WTC11 (cell line): ENCODE results near the gene KDM3B. TPM values are rescaled to one million over a fixed set of nuclear protein-coding genes. Genes with fewer than 3 reads are reported as not detected.
A peak's percentile ranks its signal among the peaks of the same experiment; 100 is the strongest.

Experiments
- ATAC-seq: fragments of 200-7000 bp; cut with Tn5 transposase; 2 replicates; pipeline ENCODE4 v1.10.0; 2021; ENCODE audit warnings: mild to moderate bottlenecking, moderate library complexity
- CTCF ChIA-PET: fragments of 300-600 bp; sonication (Branson Sonifier 250); formaldehyde crosslinking; loops from one replicate; lab custom pipeline; 2021; ENCODE audit warnings: antibody characterized with exemption; lab: Charles Lee
- POLR2A ChIA-PET: fragments of 350-600 bp; sonication (Branson Sonifier 250); formaldehyde crosslinking; loops from one replicate; lab custom pipeline; 2021; ENCODE audit warnings: antibody characterized with exemption; lab: Charles Lee
- DNase-seq: peaks from one replicate; pipeline ENCODE4 v3.0.0; 2021; ENCODE audit warnings: low spot score
- H3K27ac Mint-ChIP-seq: 2 replicates; pipeline ENCODE4 v1.8.0; 2021; ENCODE audit warnings: mixed read lengths
- H3K27me3 Mint-ChIP-seq: 2 replicates; pipeline ENCODE4 v1.8.0; 2021; ENCODE audit warnings: low read depth, mild to moderate bottlenecking, moderate library complexity, mixed read lengths
- H3K36me3 Mint-ChIP-seq: 2 replicates; pipeline ENCODE4 v1.8.0; 2021; ENCODE audit warnings: mixed read lengths
- H3K4me1 Mint-ChIP-seq: 2 replicates; pipeline ENCODE4 v1.8.0; 2022; ENCODE audit warnings: mixed read lengths
- H3K4me3 Mint-ChIP-seq: 2 replicates; pipeline ENCODE4 v1.8.0; 2021; ENCODE audit warnings: mild to moderate bottlenecking, moderate library complexity, mixed read lengths
- H3K9me3 Mint-ChIP-seq: 2 replicates; pipeline ENCODE4 v1.8.0; 2021; ENCODE audit warnings: mixed read lengths
- FOXP1 ChIP-seq: sonication (generic); formaldehyde crosslinking; IDR thresholded peaks from 2 replicates; pipeline ENCODE4 v1.8.0; 2022; ENCODE audit warnings: missing genetic modification reagents, mild to moderate bottlenecking, moderate library complexity, borderline replicate concordance
- MXD4 ChIP-seq: fragments of 250-450 bp; sonication (Bioruptor Pico); IDR thresholded peaks from 2 replicates; pipeline ENCODE4 v1.8.0; 2021; ENCODE audit warnings: mild to moderate bottlenecking, moderate library complexity, borderline replicate concordance
- NFATC4 ChIP-seq: fragments of 250-450 bp; sonication (Bioruptor Pico); IDR thresholded peaks from 2 replicates; pipeline ENCODE4 v1.9.0; 2021; ENCODE audit warnings: mild to moderate bottlenecking
- NFYB ChIP-seq: sonication (generic); formaldehyde crosslinking; conservative IDR thresholded peaks from 2 replicates; pipeline ENCODE4 v1.8.0; 2022; ENCODE audit warnings: low read depth, missing genetic modification reagents
- NR3C1 ChIP-seq: sonication (generic); formaldehyde crosslinking; conservative IDR thresholded peaks from 2 replicates; pipeline ENCODE4 v1.8.1; 2023; ENCODE audit warnings: low read depth, mild to moderate bottlenecking, missing genetic modification reagents
- ZNF121 ChIP-seq: sonication (generic); formaldehyde crosslinking; IDR thresholded peaks from 2 replicates; pipeline ENCODE4 v1.8.0; 2023; ENCODE audit warnings: missing genetic modification reagents
- total RNA-seq: library from RNA; stranded (reverse); gene quantifications from 3 replicates; pipeline ENCODE4 v1.2.3, GENCODE V29; 2021
- TF ChIP-seq, protein P1 (sequence below): sonication (generic); formaldehyde crosslinking; IDR thresholded peaks from 2 replicates; pipeline ENCODE4 v1.8.1; 2023; ENCODE audit warnings: mild to moderate bottlenecking, missing genetic modification reagents
- TF ChIP-seq, protein P2 (sequence below): sonication (generic); formaldehyde crosslinking; IDR thresholded peaks from 2 replicates; pipeline ENCODE4 v1.8.1; 2022; ENCODE audit warnings: low read depth, mild to moderate bottlenecking, moderate library complexity, missing genetic modification reagents, borderline replicate concordance
- TF ChIP-seq, protein P3 (sequence below): sonication (generic); formaldehyde crosslinking; IDR thresholded peaks from 2 replicates; pipeline ENCODE4 v1.8.1; 2023; ENCODE audit warnings: mild to moderate bottlenecking, missing genetic modification reagents, moderate library complexity
- TF ChIP-seq, protein P4 (sequence below): sonication (generic); formaldehyde crosslinking; IDR thresholded peaks from 2 replicates; pipeline ENCODE4 v1.8.1; 2022; ENCODE audit warnings: mild to moderate bottlenecking, missing genetic modification reagents, moderate library complexity, borderline replicate concordance
- TF ChIP-seq, protein P5 (sequence below): sonication (generic); formaldehyde crosslinking; IDR thresholded peaks from 2 replicates; pipeline ENCODE4 v1.8.0; 2023; ENCODE audit warnings: mild to moderate bottlenecking, missing genetic modification reagents
- TF ChIP-seq, protein P6 (sequence below): sonication (generic); formaldehyde crosslinking; conservative IDR thresholded peaks from 2 replicates; pipeline ENCODE4 v1.8.1; 2022; ENCODE audit warnings: mild to moderate bottlenecking, missing genetic modification reagents
- TF ChIP-seq, protein P7 (sequence below): fragments of 250-450 bp; sonication (Bioruptor Pico); IDR thresholded peaks from 2 replicates; pipeline ENCODE4 v1.9.0; 2021; ENCODE audit warnings: moderate library complexity, mild to moderate bottlenecking, inconsistent platforms, borderline replicate concordance

KDM3B gene
- total RNA-seq, 1 experiment from 2014 or later: 87.9 TPM

DNA sequence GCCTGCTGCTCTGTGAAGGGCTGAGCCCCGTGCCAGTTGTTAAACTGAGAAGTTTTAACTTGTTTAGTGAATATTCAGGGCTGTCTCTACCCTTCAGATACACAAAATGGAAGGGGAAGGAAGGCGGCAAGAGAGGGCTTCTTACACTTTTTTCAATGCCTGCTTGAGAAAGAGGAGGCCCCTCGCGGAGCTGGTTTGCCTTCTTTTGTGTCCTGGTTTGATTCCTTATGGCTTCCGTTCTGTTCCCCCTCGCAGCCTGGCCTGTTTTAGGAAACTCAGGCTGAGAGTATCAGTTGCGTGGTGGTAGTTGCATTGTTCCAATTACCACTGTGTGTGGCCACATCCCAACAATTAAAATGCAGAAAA lies 13.4 kb upstream of the KDM3B start:
- CTCF ChIA-PET: interaction anchor here (10.7 kb wide), 1 partner anchor 14 kb away, joined by 187 read pairs; the partner anchor contains the start of gene KDM3B
- H3K9me3 Mint-ChIP-seq: no peaks in the 10 kb centered on the region
- peak overlapping the region; percentile 100 for H3K27ac Mint-ChIP-seq
- peaks cover 35% of the 10 kb centered on the region for H3K4me1 Mint-ChIP-seq
- TF ChIP-seq NR3C1 (no peak), ZNF121 (CRISPR knock-in tag) (peak; percentile 74)
- ATAC-seq (peak; percentile 1; the same call in 1 of the 2 replicates), DNase-seq (no peak)
- H3K4me3 Mint-ChIP-seq: peak overlapping the region; percentile 92
- peaks cover 25% of the 10 kb centered on the region for H3K36me3 Mint-ChIP-seq
- POLR2A ChIA-PET: interaction anchor here (0.5 to 4.4 kb wide), 2 partner anchors 14 to 132 kb away, joined by 4 to 61 read pairs; partner anchors contain the start of gene KDM3B
- H3K27me3 Mint-ChIP-seq: no peaks in the 10 kb centered on the region

DNA sequence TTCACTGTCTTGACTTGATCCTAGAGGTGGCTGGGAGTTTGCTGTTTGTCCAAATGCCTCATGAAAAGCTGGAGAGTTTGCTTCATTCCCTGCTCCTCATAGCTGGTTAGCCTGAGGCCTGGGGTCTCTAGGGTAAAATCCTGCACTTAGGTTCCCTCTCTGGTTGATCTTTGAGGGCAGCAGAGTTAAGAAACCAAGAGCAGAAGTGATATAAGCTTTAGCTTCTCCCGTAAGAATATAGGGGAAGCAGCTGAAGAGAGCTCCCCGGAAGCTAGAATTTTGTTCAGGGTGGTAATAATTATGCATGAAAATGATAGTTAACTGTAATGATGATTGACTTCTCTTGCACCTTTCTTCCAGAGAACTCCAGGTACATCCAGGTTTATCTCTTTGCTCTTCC lies 13.0 kb upstream of the KDM3B start:
- DNase-seq: no peak
- ChIA-PET CTCF (interaction anchor here (10.7 kb wide), 1 partner anchor 14 kb away, joined by 187 read pairs; the partner anchor contains the start of gene KDM3B), POLR2A (interaction anchor here (0.5 to 4.4 kb wide), 2 partner anchors 14 to 133 kb away, joined by 4 to 61 read pairs; partner anchors contain the start of gene KDM3B)
- Mint-ChIP-seq H3K36me3 (peaks cover 28% of the 10 kb centered on the region), H3K27ac (peak overlapping the region; percentile 100), H3K27me3 (no peaks in the 10 kb centered on the region), H3K4me1 (peaks cover 35% of the 10 kb centered on the region), H3K9me3 (no peaks in the 10 kb centered on the region), H3K4me3 (peak overlapping the region; percentile 92)
- TF ChIP-seq NFYB (CRISPR knock-in tag): no peak
- TF ChIP-seq, protein P1, sequence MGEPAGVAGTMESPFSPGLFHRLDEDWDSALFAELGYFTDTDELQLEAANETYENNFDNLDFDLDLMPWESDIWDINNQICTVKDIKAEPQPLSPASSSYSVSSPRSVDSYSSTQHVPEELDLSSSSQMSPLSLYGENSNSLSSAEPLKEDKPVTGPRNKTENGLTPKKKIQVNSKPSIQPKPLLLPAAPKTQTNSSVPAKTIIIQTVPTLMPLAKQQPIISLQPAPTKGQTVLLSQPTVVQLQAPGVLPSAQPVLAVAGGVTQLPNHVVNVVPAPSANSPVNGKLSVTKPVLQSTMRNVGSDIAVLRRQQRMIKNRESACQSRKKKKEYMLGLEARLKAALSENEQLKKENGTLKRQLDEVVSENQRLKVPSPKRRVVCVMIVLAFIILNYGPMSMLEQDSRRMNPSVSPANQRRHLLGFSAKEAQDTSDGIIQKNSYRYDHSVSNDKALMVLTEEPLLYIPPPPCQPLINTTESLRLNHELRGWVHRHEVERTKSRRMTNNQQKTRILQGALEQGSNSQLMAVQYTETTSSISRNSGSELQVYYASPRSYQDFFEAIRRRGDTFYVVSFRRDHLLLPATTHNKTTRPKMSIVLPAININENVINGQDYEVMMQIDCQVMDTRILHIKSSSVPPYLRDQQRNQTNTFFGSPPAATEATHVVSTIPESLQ (CRISPR knock-in tag): no peak
- TF ChIP-seq, protein P2, sequence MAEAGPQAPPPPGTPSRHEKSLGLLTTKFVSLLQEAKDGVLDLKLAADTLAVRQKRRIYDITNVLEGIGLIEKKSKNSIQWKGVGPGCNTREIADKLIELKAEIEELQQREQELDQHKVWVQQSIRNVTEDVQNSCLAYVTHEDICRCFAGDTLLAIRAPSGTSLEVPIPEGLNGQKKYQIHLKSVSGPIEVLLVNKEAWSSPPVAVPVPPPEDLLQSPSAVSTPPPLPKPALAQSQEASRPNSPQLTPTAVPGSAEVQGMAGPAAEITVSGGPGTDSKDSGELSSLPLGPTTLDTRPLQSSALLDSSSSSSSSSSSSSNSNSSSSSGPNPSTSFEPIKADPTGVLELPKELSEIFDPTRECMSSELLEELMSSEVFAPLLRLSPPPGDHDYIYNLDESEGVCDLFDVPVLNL (CRISPR knock-in tag): no peak
- TF ChIP-seq, protein P3, sequence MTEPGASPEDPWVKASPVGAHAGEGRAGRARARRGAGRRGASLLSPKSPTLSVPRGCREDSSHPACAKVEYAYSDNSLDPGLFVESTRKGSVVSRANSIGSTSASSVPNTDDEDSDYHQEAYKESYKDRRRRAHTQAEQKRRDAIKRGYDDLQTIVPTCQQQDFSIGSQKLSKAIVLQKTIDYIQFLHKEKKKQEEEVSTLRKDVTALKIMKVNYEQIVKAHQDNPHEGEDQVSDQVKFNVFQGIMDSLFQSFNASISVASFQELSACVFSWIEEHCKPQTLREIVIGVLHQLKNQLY (CRISPR knock-in tag): no peak
- TF ChIP-seq, protein P4, sequence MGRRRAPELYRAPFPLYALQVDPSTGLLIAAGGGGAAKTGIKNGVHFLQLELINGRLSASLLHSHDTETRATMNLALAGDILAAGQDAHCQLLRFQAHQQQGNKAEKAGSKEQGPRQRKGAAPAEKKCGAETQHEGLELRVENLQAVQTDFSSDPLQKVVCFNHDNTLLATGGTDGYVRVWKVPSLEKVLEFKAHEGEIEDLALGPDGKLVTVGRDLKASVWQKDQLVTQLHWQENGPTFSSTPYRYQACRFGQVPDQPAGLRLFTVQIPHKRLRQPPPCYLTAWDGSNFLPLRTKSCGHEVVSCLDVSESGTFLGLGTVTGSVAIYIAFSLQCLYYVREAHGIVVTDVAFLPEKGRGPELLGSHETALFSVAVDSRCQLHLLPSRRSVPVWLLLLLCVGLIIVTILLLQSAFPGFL: no peak
- no peak for TF ChIP-seq NFATC4
- TF ChIP-seq MXD4 (CRISPR knock-in tag): no peak
- TF ChIP-seq, protein P5, sequence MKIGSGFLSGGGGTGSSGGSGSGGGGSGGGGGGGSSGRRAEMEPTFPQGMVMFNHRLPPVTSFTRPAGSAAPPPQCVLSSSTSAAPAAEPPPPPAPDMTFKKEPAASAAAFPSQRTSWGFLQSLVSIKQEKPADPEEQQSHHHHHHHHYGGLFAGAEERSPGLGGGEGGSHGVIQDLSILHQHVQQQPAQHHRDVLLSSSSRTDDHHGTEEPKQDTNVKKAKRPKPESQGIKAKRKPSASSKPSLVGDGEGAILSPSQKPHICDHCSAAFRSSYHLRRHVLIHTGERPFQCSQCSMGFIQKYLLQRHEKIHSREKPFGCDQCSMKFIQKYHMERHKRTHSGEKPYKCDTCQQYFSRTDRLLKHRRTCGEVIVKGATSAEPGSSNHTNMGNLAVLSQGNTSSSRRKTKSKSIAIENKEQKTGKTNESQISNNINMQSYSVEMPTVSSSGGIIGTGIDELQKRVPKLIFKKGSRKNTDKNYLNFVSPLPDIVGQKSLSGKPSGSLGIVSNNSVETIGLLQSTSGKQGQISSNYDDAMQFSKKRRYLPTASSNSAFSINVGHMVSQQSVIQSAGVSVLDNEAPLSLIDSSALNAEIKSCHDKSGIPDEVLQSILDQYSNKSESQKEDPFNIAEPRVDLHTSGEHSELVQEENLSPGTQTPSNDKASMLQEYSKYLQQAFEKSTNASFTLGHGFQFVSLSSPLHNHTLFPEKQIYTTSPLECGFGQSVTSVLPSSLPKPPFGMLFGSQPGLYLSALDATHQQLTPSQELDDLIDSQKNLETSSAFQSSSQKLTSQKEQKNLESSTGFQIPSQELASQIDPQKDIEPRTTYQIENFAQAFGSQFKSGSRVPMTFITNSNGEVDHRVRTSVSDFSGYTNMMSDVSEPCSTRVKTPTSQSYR (CRISPR knock-in tag): no peak
- TF ChIP-seq, protein P6, sequence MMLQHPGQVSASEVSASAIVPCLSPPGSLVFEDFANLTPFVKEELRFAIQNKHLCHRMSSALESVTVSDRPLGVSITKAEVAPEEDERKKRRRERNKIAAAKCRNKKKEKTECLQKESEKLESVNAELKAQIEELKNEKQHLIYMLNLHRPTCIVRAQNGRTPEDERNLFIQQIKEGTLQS: no peak
- TF ChIP-seq FOXP1: no peak
- TF ChIP-seq, protein P7, sequence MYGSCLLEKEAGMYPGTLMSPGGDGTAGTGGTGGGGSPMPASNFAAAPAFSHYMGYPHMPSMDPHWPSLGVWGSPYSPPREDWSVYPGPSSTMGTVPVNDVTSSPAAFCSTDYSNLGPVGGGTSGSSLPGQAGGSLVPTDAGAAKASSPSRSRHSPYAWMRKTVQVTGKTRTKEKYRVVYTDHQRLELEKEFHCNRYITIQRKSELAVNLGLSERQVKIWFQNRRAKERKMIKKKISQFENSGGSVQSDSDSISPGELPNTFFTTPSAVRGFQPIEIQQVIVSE (CRISPR knock-in tag): no peak
- ATAC-seq: no peak
